NAMALWA (cell line): ENCODE data around the gene CPNE2.
A peak's percentile ranks its signal among the peaks of the same experiment; 100 is the strongest.
"Not testable (repeated sequence)": the region's sequence is repeated elsewhere in the genome, so short reads cannot be mapped to it uniquely, and the experiment has no call there.

Experiments
- DNase-seq: peaks from one replicate; pipeline ENCODE4 v3.0.0-alpha.2; 2015; ENCODE audit warnings: low spot score

The CPNE2 gene

GRCh38 chr16:57069635-57070370, 22.6 kb upstream of the CPNE2 start:
- no peak for DNase-seq

GRCh38 chr16:57070424-57070823, 22.0 kb upstream of the CPNE2 start:
- no peak for DNase-seq

- not testable (repeated sequence) for DNase-seq
Observed at GRCh38 chr16:57071081-57071732, 21.2 kb upstream of the CPNE2 start.

GRCh38 chr16:57071831-57072582, 20.4 kb upstream of the CPNE2 start:
- DNase-seq, result peak; percentile 39

- no peak for DNase-seq
Observed at GRCh38 chr16:57072616-57073275, 19.6 kb upstream of the CPNE2 start.

- no peak for DNase-seq
Observed at GRCh38 chr16:57077714-57078113, 14.7 kb upstream of the CPNE2 start.

GRCh38 chr16:57081744-57082143, 10.6 kb upstream of the CPNE2 start:
- no peak for DNase-seq

- DNase-seq, result no peak
Observed at GRCh38 chr16:57082664-57083063, 9.7 kb upstream of the CPNE2 start.

GRCh38 chr16:57083485-57084126, 8.8 kb upstream of the CPNE2 start:
- DNase-seq, result no peak

- peak; percentile 89 for DNase-seq
Observed at GRCh38 chr16:57084257-57084770, 8.1 kb upstream of the CPNE2 start.

- peak; percentile 55 for DNase-seq
Observed at GRCh38 chr16:57084996-57085395, 7.4 kb upstream of the CPNE2 start.

- peak; percentile 79 for DNase-seq
Observed at GRCh38 chr16:57087003-57087402, 5.4 kb upstream of the CPNE2 start.

GRCh38 chr16:57089406-57089805, 3.0 kb upstream of the CPNE2 start:
- peak; percentile 89 for DNase-seq

GRCh38 chr16:57091200-57091974, 996 bp upstream of the CPNE2 start:
- DNase-seq, result no peak

- DNase-seq, result peak; percentile 61
Observed at GRCh38 chr16:57092786-57093411, 516 bp downstream of the CPNE2 start.

- no peak for DNase-seq
Observed at GRCh38 chr16:57093666-57094564, 1.5 kb downstream of the CPNE2 start.

GRCh38 chr16:57094911-57095310, 2.5 kb downstream of the CPNE2 start:
- DNase-seq, result no peak

GRCh38 chr16:57096192-57096591, 3.8 kb downstream of the CPNE2 start:
- DNase-seq, result no peak

- no peak for DNase-seq
Observed at GRCh38 chr16:57096793-57097192, 4.4 kb downstream of the CPNE2 start.
